Activated CD8-positive, alpha-beta T cell treated with anti-CD3 and anti-CD28 coated beads for 36 hours (primary cell): ENCODE results near the gene ADCY9. TPM values are rescaled to one million over a fixed set of nuclear protein-coding genes. Genes with fewer than 3 reads are reported as not detected.

Source experiments
- ATAC-seq: fragments of 200-7000 bp; cut with Tn5 transposase; one replicate; pipeline ENCODE4 v1.10.0; 2021; ENCODE audit warnings: mild to moderate bottlenecking, moderate library complexity
- CTCF ChIA-PET: fragments of 350-600 bp; sonication (Branson Sonifier 250); formaldehyde crosslinking; loops from one replicate; lab custom pipeline; 2021; ENCODE audit warnings: antibody characterized with exemption; lab: Charles Lee
- POLR2A ChIA-PET: fragments of 350-600 bp; sonication (Branson Sonifier 250); formaldehyde crosslinking; loops from one replicate; lab custom pipeline; 2021; ENCODE audit warnings: antibody characterized with exemption; lab: Charles Lee
- DNase-seq: peaks from one replicate; pipeline ENCODE4 v3.0.0-alpha.2; 2020
- H3K27ac Mint-ChIP-seq: one replicate; pipeline ENCODE4 v1.8.0; 2021; ENCODE audit warnings: mild to moderate bottlenecking, mixed read lengths
- H3K27me3 Mint-ChIP-seq: one replicate; pipeline ENCODE4 v1.8.0; 2021; ENCODE audit warnings: mixed read lengths
- H3K36me3 Mint-ChIP-seq: one replicate; pipeline ENCODE4 v1.8.0; 2021; ENCODE audit warnings: low read depth, mixed read lengths
- H3K4me1 Mint-ChIP-seq: one replicate; pipeline ENCODE4 v1.8.0; 2021; ENCODE audit warnings: low read depth, mixed read lengths
- H3K4me3 Mint-ChIP-seq: one replicate; pipeline ENCODE4 v1.8.0; 2021; ENCODE audit warnings: mild to moderate bottlenecking, moderate library complexity, mixed read lengths
- H3K9me3 Mint-ChIP-seq: one replicate; pipeline ENCODE4 v1.8.0; 2021; ENCODE audit warnings: mixed read lengths
- intact Hi-C: fragments of 100-400 bp; cut with micrococcal nuclease; formaldehyde crosslinking; loops from one replicate; pipeline ENCODE4 v1.10.0; 2022
- total RNA-seq, 2 experiments: library from RNA; stranded (reverse); gene quantifications; one replicate each; pipeline ENCODE4 v1.2.3, GENCODE V29; 2021
- TF ChIP-seq, protein P1 (sequence below): fragments of 200-600 bp; IDR thresholded peaks from one replicate; pipeline ENCODE4 v1.8.0; 2022; ENCODE audit warnings: antibody characterized with exemption, mild to moderate bottlenecking

ADCY9 gene
- total RNA-seq, 2 experiments from 2014 or later, result 4.1 to 4.8 TPM

DNA sequence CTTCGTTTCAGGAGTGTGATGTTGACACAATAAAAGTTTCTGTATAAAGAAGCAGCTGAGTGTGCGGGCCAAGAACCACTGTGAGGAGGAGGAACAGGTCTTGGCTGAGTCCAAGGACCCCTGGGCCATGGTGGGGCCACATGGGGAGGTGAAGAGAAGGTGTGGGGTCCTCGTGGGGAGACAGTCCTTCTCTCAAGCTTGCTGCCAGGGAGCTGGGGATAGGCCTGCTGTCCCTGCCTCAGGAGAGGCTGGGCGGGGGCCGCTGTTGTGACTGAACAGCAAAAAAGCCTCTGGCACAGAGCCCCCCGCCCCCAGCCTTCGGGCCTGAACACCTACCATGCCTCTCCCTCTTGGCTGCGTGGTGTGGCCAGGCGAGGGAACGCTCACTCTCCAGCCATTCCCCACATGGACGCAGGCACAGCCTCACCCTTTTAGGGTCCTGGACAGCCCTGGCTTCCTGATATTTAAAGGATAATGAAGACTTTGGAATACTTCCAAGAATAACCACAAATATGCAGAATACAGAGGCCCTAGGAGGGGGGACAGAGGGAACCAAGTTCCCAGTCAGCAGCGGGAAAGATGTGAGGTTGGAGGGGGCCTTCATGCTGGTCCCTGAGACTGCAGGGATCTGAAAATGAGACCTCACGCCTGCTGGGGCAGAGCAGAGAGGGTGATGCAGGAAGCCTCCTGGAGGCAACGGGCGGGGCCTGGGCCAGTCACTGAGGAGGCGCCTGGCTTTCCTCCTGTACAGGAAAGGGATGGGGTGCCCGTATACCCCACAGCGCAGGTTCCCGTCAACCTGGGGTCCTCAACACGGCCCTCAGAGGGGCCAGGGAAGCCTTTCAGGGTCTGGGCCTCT lies 135.8 kb downstream of the ADCY9 start:
- Mint-ChIP-seq H3K4me3 (no peak overlapping the region), H3K9me3 (no peaks in the 10 kb centered on the region), H3K4me1 (peaks cover 3% of the 10 kb centered on the region), H3K27me3 (no peaks in the 10 kb centered on the region), H3K27ac (no peak overlapping the region), H3K36me3 (no peaks in the 10 kb centered on the region)
- CTCF ChIA-PET, result interaction anchor here (1.4 to 1.6 kb wide), 2 partner anchors 273 kb away, joined by 4 to 7 read pairs; no protein-coding TSS in a partner anchor
- POLR2A ChIA-PET, result interaction anchor here (0.8 kb wide), 1 partner anchor 9 kb away, joined by 3 read pairs; no protein-coding TSS in a partner anchor
- TF ChIP-seq, protein P1, sequence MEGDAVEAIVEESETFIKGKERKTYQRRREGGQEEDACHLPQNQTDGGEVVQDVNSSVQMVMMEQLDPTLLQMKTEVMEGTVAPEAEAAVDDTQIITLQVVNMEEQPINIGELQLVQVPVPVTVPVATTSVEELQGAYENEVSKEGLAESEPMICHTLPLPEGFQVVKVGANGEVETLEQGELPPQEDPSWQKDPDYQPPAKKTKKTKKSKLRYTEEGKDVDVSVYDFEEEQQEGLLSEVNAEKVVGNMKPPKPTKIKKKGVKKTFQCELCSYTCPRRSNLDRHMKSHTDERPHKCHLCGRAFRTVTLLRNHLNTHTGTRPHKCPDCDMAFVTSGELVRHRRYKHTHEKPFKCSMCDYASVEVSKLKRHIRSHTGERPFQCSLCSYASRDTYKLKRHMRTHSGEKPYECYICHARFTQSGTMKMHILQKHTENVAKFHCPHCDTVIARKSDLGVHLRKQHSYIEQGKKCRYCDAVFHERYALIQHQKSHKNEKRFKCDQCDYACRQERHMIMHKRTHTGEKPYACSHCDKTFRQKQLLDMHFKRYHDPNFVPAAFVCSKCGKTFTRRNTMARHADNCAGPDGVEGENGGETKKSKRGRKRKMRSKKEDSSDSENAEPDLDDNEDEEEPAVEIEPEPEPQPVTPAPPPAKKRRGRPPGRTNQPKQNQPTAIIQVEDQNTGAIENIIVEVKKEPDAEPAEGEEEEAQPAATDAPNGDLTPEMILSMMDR, result no peak
- intact Hi-C loops, result no loop called here
- ATAC-seq (no peak), DNase-seq (no peak)

DNA sequence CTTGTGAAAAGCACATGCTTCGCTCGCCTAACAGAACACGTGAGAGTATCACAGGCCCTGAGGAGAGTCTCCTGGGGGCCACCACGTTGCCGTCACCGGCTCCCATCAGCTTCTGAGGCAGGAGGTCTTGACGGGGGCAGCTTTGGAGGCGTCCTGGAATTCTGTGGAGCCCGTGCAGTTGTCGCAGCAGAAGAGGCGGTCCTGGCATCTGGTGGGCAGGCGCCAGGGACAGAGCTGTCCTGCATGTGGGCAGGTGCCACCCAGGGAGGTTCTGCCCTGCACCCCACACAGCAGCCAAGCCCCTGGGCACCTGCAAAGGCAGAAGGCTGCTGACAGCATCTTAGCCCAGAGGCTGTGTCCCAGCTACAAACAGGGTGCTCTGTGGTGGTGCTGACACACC lies 136.7 kb downstream of the ADCY9 start:
- ChIA-PET POLR2A (interaction anchor here (0.8 kb wide), 1 partner anchor 10 kb away, joined by 3 read pairs; no protein-coding TSS in a partner anchor), CTCF (interaction anchor here (1.1 to 1.4 kb wide), 3 partner anchors 10 to 282 kb away, joined by 3 to 4 read pairs (median 3); no protein-coding TSS in a partner anchor)
- Mint-ChIP-seq H3K27ac (no peak overlapping the region), H3K9me3 (no peaks in the 10 kb centered on the region), H3K27me3 (no peaks in the 10 kb centered on the region), H3K4me3 (no peak overlapping the region), H3K36me3 (no peaks in the 10 kb centered on the region), H3K4me1 (peaks cover 3% of the 10 kb centered on the region)
- ATAC-seq, result no peak
- no peak for DNase-seq
- TF ChIP-seq, protein P1, result no peak
- intact Hi-C loops, result no loop called here

DNA sequence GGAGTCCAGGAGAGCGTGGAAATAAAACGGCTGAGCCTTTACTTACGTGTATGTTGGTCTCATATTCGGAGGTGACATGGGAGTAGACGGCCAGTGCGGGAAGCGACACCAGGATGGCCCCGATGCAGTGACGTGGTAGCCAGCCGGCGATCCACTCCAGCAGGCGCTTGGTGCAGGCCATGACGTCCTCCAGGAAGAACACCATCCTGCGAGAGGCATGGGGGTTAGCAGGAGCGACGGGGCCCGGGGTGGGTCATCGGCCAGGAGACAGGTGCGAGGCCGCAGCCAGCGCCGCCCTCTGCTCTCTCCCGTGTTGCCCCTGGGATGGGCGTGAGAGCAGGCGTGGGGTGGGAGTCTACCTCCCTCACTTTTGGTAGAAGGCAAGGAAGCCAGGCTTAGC lies 137.2 kb downstream of the ADCY9 start:
- TF ChIP-seq, protein P1, result no peak
- Mint-ChIP-seq H3K9me3 (no peaks in the 10 kb centered on the region), H3K27ac (no peak overlapping the region), H3K27me3 (no peaks in the 10 kb centered on the region), H3K4me1 (peaks cover 3% of the 10 kb centered on the region), H3K4me3 (no peak overlapping the region), H3K36me3 (no peaks in the 10 kb centered on the region)
- ATAC-seq (no peak), DNase-seq (no peak)
- POLR2A ChIA-PET, result no interaction called here
- CTCF ChIA-PET, result interaction anchor here (1.1 to 1.4 kb wide), 3 partner anchors 10 to 283 kb away, joined by 3 to 4 read pairs (median 3); no protein-coding TSS in a partner anchor
- intact Hi-C loops, result no loop called here

DNA sequence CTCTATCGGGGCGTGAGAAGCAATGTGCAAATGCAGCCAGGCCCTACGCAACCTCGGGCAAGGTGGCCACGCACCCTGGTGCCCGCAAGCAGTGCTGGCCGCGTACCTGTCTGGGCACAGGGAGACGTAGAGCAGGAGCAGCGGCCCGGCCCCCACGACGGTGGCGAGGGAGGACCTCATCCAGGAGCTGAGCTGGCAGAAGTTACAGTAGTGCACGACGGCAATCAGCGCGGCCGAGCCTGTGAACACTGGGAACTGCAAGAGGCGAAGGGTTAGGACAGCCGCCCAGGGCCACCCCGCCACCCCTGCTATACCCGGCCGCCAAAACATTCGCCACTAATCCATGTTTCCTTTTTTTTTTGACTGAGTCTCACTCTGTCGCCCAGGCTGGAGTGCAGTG lies 138.9 kb downstream of the ADCY9 start:
- intact Hi-C loops, result no loop called here
- H3K4me1 Mint-ChIP-seq, result no peaks in the 10 kb centered on the region
- no peaks in the 10 kb centered on the region for H3K36me3 Mint-ChIP-seq
- no peaks in the 10 kb centered on the region for H3K9me3 Mint-ChIP-seq
- no peak overlapping the region for H3K4me3 Mint-ChIP-seq
- no peak for DNase-seq
- TF ChIP-seq, protein P1, result no peak
- ChIA-PET POLR2A (no interaction called here), CTCF (no interaction called here)
- H3K27ac Mint-ChIP-seq, result no peak overlapping the region
- no peaks in the 10 kb centered on the region for H3K27me3 Mint-ChIP-seq
- ATAC-seq, result no peak

DNA sequence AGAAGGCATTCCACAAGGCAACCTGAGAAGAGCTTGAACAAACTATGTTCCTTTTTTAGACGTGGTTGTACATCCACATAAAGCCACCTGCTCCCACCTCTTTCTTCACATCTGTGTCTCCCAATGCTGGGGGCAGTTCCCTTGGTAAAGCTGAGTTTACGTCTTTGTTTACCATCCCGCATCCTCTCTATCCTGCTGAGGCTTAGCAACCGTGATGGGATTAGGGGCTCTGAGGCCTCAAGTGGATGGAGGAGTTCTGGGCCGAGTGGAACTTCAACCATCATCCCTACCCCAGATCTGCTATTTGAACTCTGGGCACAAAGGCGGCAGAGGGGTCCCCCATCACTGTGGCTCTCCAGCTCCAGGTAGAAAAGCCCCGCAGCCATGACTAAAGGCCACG lies 141.5 kb downstream of the ADCY9 start:
- no peak overlapping the region for H3K27ac Mint-ChIP-seq
- H3K4me1 Mint-ChIP-seq, result no peaks in the 10 kb centered on the region
- H3K27me3 Mint-ChIP-seq, result no peaks in the 10 kb centered on the region
- ATAC-seq, result no peak
- H3K4me3 Mint-ChIP-seq, result no peak overlapping the region
- no peak for DNase-seq
- no peaks in the 10 kb centered on the region for H3K36me3 Mint-ChIP-seq
- POLR2A ChIA-PET, result interaction anchor here (1.2 kb wide), 1 partner anchor 35 kb away, joined by 3 read pairs; no protein-coding TSS in a partner anchor
- H3K9me3 Mint-ChIP-seq, result no peaks in the 10 kb centered on the region
- CTCF ChIA-PET, result no interaction called here
- intact Hi-C loops, result no loop called here
- TF ChIP-seq, protein P1, result no peak
